Natural killer cell treated with Interleukin-12 subunit alpha and Interleukin-12 subunit beta and Interleukin-15 and Interleukin-18, amount 100 ng/mL, for 72 hours (primary cell): ENCODE results near the gene TTYH2. TPM values are rescaled to one million over a fixed set of nuclear protein-coding genes. Genes with fewer than 3 reads are reported as not detected.
A peak's percentile ranks its signal among the peaks of the same experiment; 100 is the strongest.

ENCODE experiments used
- ATAC-seq, 2 donors: fragments of 150-1000 bp; cut with Tn5 transposase in 1 of 2; sonication (Bioruptor Pico), chemical (Tn5 transposase) in 1 of 2; 2 replicates each; pipeline ENCODE4 v1.10.0; 2021
- DNase-seq: peaks from one replicate; pipeline ENCODE4 v3.0.0; 2022; ENCODE audit warnings: low spot score
- H3K27ac Mint-ChIP-seq, 2 donors: 1 replicate in 1 of 2; 2 replicates in 1 of 2; pipeline ENCODE4 v1.8.0; 2022; ENCODE audit warnings: mixed read lengths in 2 of 2, mild to moderate bottlenecking in 1 of 2, moderate library complexity in 1 of 2
- H3K27me3 Mint-ChIP-seq, 2 donors: 1 replicate in 1 of 2; 2 replicates in 1 of 2; pipeline ENCODE4 v1.8.0; 2022; ENCODE audit warnings: mixed read lengths in 2 of 2
- H3K36me3 Mint-ChIP-seq: one replicate; pipeline ENCODE4 v1.8.0; 2022; ENCODE audit warnings: mixed read lengths
- H3K4me1 Mint-ChIP-seq, 2 donors: 1 replicate in 1 of 2; 2 replicates in 1 of 2; pipeline ENCODE4 v1.8.0; 2022; ENCODE audit warnings: low read depth in 2 of 2, mixed read lengths in 2 of 2, mild to moderate bottlenecking in 1 of 2
- H3K4me3 Mint-ChIP-seq: one replicate; pipeline ENCODE4 v1.8.0; 2022; ENCODE audit warnings: mixed read lengths
- H3K9me3 Mint-ChIP-seq: 2 replicates; pipeline ENCODE4 v1.8.0; 2022; ENCODE audit warnings: mixed read lengths
- total RNA-seq, 2 donors: library from RNA; stranded (reverse); gene quantifications; one replicate each; pipeline ENCODE4 v1.2.3, GENCODE V29; 2022

TTYH2 gene
- total RNA-seq, 2 donors from 2014 or later, result 1.5 to 1.9 TPM

DNA sequence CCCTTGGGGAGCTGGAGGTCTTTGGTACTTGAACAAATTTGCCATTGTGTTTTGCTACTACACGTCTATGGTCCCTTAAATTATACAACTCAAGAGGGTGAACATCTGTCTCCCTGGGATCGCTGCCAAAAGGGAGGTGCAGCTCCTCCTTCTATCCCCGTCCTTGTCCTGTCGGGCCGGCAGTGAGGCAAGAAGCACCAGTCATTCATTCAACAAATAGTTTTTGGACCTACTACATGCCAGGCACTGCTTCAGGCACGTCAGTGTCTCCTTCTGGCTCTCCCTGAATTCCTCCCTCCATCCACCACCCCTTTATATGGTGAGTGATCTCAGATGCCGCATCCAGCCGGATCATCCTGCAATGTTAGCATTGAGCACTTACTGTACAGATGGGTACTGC lies 12.1 kb upstream of the TTYH2 start:
- Mint-ChIP-seq H3K9me3 (no peaks in the 10 kb centered on the region), H3K27me3 (peaks cover 7 to 15% of the 10 kb centered on the region in 2 donors), H3K4me3 (no peak overlapping the region), H3K4me1 (peaks cover 30 to 32% of the 10 kb centered on the region in 2 donors), H3K27ac (no peak overlapping the region), H3K36me3 (peaks cover 7% of the 10 kb centered on the region)
- DNase-seq (no peak), ATAC-seq (no peak)

DNA sequence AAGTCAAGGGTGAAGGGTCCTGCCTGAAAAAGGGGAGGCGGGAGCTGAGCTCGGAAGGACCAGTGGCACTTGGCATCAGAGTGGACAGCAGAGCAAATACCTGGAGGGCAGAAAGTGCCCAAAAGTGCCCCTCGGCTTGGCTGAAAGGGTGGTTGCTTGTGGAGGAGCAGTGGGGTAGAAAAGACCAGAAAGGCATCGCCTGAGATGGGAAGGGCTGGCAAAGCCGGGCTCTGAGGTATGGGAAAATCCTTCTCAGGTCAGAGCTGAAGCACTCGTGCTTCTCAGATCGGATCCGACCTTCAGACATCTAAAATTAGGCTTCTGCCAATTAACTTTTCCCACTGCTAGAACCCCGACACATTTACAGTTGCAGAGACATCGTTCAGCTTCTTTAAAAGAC lies 11.4 kb upstream of the TTYH2 start:
- peaks cover 34% of the 10 kb centered on the region in 2 donors for H3K4me1 Mint-ChIP-seq
- no peak overlapping the region for H3K4me3 Mint-ChIP-seq
- peaks cover 5 to 15% of the 10 kb centered on the region in 2 donors for H3K27me3 Mint-ChIP-seq
- DNase-seq (no peak), ATAC-seq (no peak)
- H3K27ac Mint-ChIP-seq, result peak overlapping the region in 1 of 2 donors; percentile 71
- peaks cover 7% of the 10 kb centered on the region for H3K36me3 Mint-ChIP-seq
- H3K9me3 Mint-ChIP-seq, result no peaks in the 10 kb centered on the region

DNA sequence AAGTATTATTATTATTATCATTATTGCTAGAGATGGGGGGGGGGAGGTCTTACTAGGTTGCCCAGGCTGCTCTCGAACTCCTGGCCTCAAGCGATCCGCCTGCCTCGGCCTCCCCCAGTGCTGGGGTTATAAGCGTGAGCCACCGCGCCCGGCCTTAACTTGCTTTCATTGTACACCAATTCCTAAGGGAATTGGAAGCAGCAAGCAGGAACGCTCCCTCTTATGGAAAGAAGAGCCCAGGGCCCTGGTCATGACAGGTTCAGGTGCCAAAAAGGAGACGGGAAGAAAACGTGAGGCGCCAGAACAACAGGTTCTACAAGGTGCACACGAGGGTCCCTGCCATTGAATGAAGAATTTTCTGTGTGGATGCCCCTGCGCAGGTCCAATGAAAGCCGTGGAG lies 10.4 kb upstream of the TTYH2 start:
- DNase-seq (no peak), ATAC-seq (no peak)
- H3K4me3 Mint-ChIP-seq, result peak overlapping the region; percentile 98
- H3K9me3 Mint-ChIP-seq, result no peaks in the 10 kb centered on the region
- H3K36me3 Mint-ChIP-seq, result peaks cover 7% of the 10 kb centered on the region
- H3K27me3 Mint-ChIP-seq, result peaks cover 0 to 12% of the 10 kb centered on the region in 2 donors
- peaks cover 34 to 37% of the 10 kb centered on the region in 2 donors for H3K4me1 Mint-ChIP-seq
- peak overlapping the region; percentile 98 to 99 for H3K27ac Mint-ChIP-seq

DNA sequence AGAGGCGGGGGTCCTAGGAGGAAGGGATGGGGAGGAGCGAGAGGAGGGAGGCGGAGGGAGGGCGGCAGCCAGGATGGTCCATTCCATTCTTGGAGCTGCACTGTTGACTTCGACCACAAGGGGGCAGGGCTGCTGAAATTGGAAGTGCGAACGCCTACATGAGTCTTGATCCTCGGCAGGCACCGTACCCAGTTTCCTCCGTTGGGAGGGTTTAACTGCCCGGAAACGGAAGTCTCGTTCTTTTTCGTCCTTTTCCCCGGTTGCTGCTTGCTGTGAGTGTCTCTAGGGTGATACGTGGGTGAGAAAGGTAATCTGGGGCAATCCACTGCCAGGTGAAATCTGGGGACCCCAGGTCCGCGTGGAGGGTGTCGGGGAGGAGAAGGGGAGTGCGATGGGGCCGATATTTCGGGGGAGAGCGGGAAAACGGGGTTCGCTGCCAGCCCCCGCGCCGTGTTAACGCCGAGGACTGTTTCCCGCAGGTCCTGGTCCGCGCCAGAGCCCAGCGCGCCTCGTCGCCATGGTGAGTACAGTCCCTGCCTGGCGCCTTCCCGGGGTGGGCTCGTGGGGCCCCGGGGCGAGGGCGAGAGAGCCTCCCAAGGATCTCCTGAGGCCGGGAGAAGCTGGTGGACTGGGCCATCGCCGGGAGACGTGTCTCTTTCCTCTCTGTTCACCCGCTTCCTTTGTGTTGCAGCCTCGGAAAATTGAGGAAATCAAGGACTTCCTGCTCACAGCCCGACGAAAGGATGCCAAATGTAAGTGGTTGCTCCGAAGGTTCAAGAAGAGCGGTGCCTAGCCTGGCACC lies 9.7 kb upstream of the TTYH2 start, which contains the start of gene RPL38:
Gene RPL38, plus strand, starts transcription at position 240 of the 802 bp plus-strand sequence. Its CDS starts 278 bp downstream, at position 518.
- H3K9me3 Mint-ChIP-seq, result no peaks in the 10 kb centered on the region
- peak within 1 kb of the TSS; percentile 98 for H3K4me3 Mint-ChIP-seq
- ATAC-seq, result peak; percentile 91 to 93
- DNase-seq, result peak; percentile 94
- peak within 1 kb of the TSS; percentile 98 to 99 for H3K27ac Mint-ChIP-seq
- H3K4me1 Mint-ChIP-seq, result peaks cover 36 to 38% of the 10 kb centered on the region in 2 donors
- H3K27me3 Mint-ChIP-seq, result peaks cover 0 to 12% of the 10 kb centered on the region in 2 donors
- peaks cover 7% of the 10 kb centered on the region for H3K36me3 Mint-ChIP-seq

DNA sequence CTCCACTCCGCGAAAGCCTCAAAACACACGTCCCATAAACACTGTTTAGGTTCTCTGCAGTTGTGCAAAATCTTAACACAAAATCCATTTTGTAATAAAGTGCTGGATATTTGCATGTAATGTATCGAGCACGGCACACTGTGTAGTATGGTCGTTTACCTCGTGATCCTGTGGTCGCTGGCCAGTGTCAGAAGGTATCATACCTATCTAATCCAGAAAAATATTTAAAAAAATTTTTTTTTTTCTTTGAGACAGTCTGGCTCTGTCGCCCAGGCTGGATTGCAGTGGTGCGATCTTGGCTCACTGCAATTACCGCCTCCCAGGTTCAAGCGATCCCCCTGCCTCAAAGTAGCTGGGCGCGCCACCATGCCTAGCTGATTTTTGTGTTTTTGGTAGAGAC lies 8.9 kb upstream of the TTYH2 start:
- Mint-ChIP-seq H3K27me3 (peaks cover 0 to 10% of the 10 kb centered on the region in 2 donors), H3K27ac (peak overlapping the region; percentile 98 to 99), H3K4me3 (peak overlapping the region; percentile 98), H3K9me3 (no peaks in the 10 kb centered on the region), H3K4me1 (peaks cover 39 to 42% of the 10 kb centered on the region in 2 donors), H3K36me3 (peaks cover 14% of the 10 kb centered on the region)
- DNase-seq, result no peak
- no peak for ATAC-seq

DNA sequence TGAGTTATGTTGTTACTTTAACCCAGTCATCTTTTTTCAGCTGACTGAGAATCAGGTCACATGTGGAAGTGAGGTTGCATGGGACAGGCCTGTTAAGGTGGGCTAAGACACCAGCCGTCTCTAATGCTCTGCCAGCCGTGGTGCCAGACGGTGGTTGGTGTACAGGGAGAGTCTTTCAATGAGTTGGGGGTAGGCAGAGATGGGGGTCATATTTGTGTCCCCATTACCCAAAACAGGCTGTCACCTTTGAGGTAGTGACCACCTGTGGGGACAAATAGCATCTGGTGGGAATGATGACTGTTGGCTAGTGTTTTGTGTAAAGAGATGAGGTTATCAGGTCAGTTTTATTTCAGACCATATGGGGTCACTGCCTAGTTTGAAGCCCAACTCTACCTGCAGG lies 8.1 kb upstream of the TTYH2 start:
- H3K4me1 Mint-ChIP-seq, result peaks cover 37 to 39% of the 10 kb centered on the region in 2 donors
- no peaks in the 10 kb centered on the region for H3K9me3 Mint-ChIP-seq
- DNase-seq (no peak), ATAC-seq (no peak)
- H3K27ac Mint-ChIP-seq, result peak overlapping the region; percentile 98 to 99
- H3K36me3 Mint-ChIP-seq, result peaks cover 20% of the 10 kb centered on the region
- H3K4me3 Mint-ChIP-seq, result peak overlapping the region; percentile 98
- peaks cover 0 to 7% of the 10 kb centered on the region in 2 donors for H3K27me3 Mint-ChIP-seq

DNA sequence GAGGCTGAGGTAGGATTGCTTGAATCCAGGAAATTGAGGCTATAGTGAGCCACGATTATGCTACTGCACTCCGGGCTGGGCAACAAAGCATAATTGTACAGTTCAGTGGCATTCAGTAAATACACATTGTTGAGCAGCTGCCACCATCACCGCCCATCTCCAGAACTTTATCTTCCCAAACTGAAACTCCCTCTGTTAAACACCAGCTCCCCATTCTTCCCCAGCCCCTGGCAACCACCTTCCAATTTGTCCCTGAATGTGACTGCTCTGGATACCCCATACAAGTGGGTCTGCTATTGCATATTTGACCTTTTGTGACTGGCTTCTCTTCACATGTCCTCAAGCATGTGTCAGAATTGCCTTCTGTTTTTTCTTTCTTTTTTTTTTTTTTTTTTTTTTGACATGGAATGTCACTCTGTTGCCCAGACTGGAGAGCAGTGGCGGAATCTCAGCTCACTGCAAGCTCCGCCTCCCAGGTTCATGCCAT lies 7.0 kb upstream of the TTYH2 start:
- no peak for DNase-seq
- Mint-ChIP-seq H3K27me3 (peaks cover 0 to 5% of the 10 kb centered on the region in 2 donors), H3K4me1 (peaks cover 41 to 44% of the 10 kb centered on the region in 2 donors), H3K4me3 (peak overlapping the region; percentile 51), H3K27ac (peak overlapping the region; percentile 58 to 98), H3K36me3 (peaks cover 24% of the 10 kb centered on the region), H3K9me3 (no peaks in the 10 kb centered on the region)
- ATAC-seq, result no peak

DNA sequence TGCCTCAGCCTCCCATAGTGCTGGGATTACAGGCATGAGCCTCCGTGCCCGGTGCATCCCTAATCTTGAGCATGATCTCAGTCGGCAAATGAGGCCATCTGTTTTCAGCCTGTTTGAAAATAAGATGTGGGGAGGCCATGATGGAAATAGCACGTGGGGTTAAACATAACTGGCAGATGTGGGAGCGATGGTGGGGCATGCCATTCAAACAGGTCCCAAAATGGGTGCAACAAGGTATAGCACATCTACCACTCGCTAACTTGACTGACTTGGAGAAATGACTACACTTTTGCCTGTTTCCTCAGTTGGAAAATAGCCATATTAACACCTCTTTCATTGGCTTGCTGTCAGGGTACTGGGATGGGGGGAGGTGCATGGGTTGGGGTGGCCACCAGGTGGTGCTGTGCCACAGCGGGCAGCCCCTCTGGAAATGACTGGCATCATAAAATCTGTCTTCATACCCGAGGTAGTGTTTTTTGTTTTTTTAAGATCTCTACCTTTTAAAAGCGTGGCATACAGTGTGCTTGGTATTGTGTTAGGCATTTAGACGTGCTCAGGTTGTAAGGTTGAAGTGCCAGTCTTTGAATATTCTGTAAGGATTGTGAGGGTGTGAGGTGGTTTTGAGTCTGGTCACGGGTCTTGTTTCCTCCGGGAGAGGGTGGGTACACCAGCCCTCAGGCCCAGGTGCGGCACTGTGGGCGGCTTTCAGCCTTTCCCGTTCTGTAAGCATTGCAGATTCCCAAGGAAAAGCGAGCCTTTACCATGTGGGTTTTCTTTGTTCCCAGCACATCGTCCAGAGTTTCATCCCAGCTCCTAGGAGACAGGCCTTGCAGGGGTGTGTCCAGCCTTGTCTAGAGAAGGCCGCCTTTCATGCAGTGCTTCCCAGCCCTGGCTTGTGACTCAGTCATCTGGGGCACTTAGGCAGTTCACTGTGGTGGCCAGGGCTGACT lies 2.9 kb upstream of the TTYH2 start:
- Mint-ChIP-seq H3K4me3 (no peak overlapping the region), H3K9me3 (no peaks in the 10 kb centered on the region), H3K4me1 (peaks cover 43 to 48% of the 10 kb centered on the region in 2 donors), H3K27ac (peak overlapping the region in 1 of 2 donors; percentile 34), H3K36me3 (peaks cover 18% of the 10 kb centered on the region), H3K27me3 (no peaks in the 10 kb centered on the region)
- ATAC-seq (peak; percentile 50 to 53), DNase-seq (peak; percentile 77)

DNA sequence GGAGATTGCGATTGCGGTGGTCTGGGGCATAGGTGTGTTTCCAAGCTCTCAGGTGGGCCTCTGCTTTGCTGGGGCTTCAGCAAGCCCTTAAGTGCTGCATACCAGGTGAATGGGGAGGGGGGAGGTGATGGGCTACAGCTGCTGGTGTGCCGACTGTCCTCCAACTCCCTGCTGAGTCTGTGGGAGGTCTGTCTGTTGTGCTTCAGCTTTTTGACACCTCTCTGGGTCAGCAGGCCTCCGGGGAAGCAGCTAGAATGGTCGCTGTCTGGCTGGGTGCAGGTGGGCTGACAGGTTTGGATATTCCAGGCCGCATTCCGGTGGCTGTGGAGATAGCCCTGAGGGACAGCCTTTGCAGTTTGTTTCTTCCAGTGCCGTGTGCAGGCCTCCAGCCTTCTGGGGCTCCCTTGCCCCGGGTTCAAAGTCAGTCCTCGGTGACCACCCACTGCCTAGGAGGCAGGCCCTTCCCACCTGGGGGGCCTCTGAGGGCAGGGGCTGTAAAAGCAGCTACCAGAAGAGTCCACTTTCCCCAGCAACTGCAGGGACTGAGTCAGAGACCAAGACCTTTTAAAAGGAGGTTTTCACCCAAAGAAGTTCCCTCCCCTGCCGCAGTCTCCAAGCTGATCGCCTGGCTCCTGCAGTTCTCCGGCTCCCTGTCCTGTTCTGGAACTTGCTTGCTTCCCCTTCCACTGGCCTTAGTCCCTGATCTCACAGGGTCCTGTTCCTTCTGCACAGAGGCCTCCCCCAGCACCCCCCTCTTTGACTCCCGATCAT lies 2.0 kb upstream of the TTYH2 start:
- Mint-ChIP-seq H3K27ac (peak overlapping the region in 1 of 2 donors; percentile 51), H3K4me1 (peaks cover 41 to 44% of the 10 kb centered on the region in 2 donors)
- no peak for DNase-seq

DNA sequence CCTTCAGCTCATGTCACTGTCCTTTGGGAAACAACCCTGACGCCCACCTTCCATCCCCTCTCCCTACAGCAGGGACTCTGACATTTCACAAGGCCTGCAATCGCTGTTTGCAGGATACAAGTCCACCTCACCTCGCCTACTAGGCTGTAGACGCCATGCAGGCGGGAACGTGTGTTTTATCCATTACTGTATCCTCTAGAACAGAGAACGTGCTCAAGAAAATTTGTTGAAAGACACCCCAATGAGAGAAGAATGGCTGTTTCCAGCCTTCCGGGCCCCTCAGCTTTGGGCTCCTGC lies 1.5 kb upstream of the TTYH2 start:
- Mint-ChIP-seq H3K9me3 (no peaks in the 10 kb centered on the region), H3K27me3 (no peaks in the 10 kb centered on the region), H3K4me1 (peaks cover 40 to 41% of the 10 kb centered on the region in 2 donors), H3K36me3 (peaks cover 18% of the 10 kb centered on the region), H3K27ac (peak overlapping the region in 1 of 2 donors; percentile 51), H3K4me3 (peak overlapping the region; percentile 77)
- no peak for ATAC-seq
- no peak for DNase-seq

More for the DNA sequence above, 2.0 kb upstream of the TTYH2 start:
- H3K4me3 Mint-ChIP-seq, result peak overlapping the region; percentile 77
- no peaks in the 10 kb centered on the region for H3K27me3 Mint-ChIP-seq
- no peaks in the 10 kb centered on the region for H3K9me3 Mint-ChIP-seq
- H3K36me3 Mint-ChIP-seq, result peaks cover 18% of the 10 kb centered on the region
- no peak for ATAC-seq

DNA sequence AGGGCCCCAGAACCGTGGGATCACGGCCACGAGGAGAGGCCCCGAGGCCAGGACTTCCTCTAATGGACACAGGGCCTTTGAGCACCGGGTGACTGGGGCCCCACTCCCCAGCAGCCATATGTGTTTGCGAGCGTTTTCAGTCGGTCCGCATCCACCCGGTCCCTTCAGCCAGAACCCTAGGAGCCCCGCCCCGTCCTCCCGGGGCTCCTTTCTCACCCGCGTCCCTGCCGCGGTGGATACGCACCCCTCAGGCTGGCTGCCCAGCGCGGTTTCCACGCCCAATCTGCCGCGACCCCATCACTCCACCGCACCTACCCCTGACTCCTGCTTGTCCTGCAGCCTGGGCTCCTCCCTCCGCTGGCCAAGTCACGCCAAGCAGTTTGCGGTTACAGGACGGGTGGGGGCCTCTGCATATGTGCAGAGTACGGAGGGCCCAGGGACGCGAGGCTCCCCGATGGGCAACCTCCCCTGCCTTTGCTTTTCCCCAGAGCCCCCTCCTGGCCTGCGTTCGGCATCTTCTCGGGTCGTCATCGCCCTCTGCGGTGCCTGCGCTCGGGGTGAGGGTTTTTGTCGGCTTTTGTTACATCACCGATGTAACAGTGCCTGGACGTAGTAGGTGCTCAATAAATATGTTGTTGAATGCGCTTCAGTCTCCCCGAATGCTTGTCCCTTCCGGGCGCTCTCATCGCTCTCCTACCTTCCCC lies 1.0 kb upstream of the TTYH2 start:
- ATAC-seq, result peak; percentile 3 to 22
- H3K4me3 Mint-ChIP-seq, result peak overlapping the region; percentile 77
- H3K36me3 Mint-ChIP-seq, result peaks cover 18% of the 10 kb centered on the region
- peak overlapping the region; percentile 51 to 71 for H3K27ac Mint-ChIP-seq
- DNase-seq, result no peak
- no peaks in the 10 kb centered on the region for H3K9me3 Mint-ChIP-seq
- H3K27me3 Mint-ChIP-seq, result no peaks in the 10 kb centered on the region
- H3K4me1 Mint-ChIP-seq, result peaks cover 40 to 41% of the 10 kb centered on the region in 2 donors

DNA sequence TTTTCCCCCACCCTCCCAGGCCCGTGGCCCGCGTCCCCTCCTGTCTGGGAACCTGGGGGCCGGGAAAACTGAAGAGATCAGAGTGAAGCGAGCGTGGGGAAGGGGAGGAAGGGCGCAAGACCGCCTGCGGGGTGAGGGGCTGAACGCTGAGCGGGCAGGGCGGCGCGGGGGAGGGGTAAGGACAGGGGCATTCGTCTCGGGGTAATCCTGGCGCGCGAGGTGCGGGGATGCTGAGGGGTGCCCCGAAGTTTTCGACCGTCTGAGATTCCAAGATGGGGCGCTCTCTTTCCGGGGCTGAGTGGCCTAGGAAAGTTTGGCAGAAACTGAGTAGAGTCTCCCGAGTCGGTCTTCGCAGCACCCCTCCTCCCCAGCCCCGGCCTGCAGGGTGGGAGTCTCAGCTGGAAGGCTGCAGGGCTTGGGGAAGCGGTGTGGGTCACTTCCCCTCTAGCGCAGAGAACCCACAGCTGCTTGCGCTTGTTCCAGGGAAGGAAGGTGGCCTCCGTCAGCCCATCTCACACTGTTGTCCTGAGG lies 555 bp downstream of the TTYH2 start:
- H3K36me3 Mint-ChIP-seq, result peaks cover 15% of the 10 kb centered on the region
- peak overlapping the region; percentile 77 for H3K4me3 Mint-ChIP-seq
- no peaks in the 10 kb centered on the region for H3K27me3 Mint-ChIP-seq
- DNase-seq (no peak), ATAC-seq (no peak)
- H3K4me1 Mint-ChIP-seq, result peaks cover 35 to 36% of the 10 kb centered on the region in 2 donors
- H3K9me3 Mint-ChIP-seq, result no peaks in the 10 kb centered on the region
- peak overlapping the region; percentile 51 to 71 for H3K27ac Mint-ChIP-seq
